OCI-LY1 (cell line): ENCODE data around the gene DNAH12.

Experiments
- EZH2 ChIP-seq: fragments of 200-600 bp; sonication (generic), shearing (Covaris generic); IDR thresholded peaks from 2 replicates; pipeline ENCODE4 v1.8.0; 2017; ENCODE audit warnings: borderline replicate concordance, mixed run types, mild to moderate bottlenecking, antibody characterized with exemption, low read length, moderate library complexity, mixed read lengths
- TF ChIP-seq, protein P1 (sequence below): fragments of 200-600 bp; sonication (generic), shearing (Covaris generic); IDR thresholded peaks from 2 replicates; pipeline ENCODE4 v1.5.1; 2017; ENCODE audit warnings: mild to moderate bottlenecking, antibody characterized with exemption, low read length, moderate library complexity, mixed read lengths

DNA sequence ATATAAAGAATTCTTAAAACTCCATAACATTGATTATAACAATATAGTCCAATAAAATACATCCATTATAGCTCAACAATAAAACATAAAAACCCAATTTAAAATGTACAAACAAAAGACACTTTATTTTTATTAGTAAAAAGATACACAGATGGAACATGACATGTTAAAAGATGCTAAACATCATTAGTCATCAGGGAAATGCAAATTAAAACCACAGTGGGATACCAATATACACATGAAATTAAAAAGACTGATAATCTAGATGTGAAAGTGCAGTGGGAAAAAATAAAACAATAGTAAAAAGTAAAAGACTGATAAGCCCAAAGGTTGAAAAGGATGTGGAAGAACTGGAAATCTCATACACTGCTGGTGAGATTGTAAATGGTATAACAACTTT lies 46.2 kb downstream of the DNAH12 start:
- TF ChIP-seq, protein P1, sequence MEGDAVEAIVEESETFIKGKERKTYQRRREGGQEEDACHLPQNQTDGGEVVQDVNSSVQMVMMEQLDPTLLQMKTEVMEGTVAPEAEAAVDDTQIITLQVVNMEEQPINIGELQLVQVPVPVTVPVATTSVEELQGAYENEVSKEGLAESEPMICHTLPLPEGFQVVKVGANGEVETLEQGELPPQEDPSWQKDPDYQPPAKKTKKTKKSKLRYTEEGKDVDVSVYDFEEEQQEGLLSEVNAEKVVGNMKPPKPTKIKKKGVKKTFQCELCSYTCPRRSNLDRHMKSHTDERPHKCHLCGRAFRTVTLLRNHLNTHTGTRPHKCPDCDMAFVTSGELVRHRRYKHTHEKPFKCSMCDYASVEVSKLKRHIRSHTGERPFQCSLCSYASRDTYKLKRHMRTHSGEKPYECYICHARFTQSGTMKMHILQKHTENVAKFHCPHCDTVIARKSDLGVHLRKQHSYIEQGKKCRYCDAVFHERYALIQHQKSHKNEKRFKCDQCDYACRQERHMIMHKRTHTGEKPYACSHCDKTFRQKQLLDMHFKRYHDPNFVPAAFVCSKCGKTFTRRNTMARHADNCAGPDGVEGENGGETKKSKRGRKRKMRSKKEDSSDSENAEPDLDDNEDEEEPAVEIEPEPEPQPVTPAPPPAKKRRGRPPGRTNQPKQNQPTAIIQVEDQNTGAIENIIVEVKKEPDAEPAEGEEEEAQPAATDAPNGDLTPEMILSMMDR: no peak
- no peak for TF ChIP-seq EZH2
